ENCODE measurements around the gene CIITA. TPM values are rescaled to one million over a fixed set of nuclear protein-coding genes. Genes with fewer than 3 reads are reported as not detected.
A peak's percentile ranks its signal among the peaks of the same experiment; 100 is the strongest.

Gene CIITA
- total RNA-seq, 1 donor from 2014 or later: 1.0 TPM

GRCh38 chr16:10972819-10973464 is 95.9 kb downstream of the CIITA start:
- Histone ChIP-seq H3K9ac (ENCODE audit: low read depth in 1 of 3, low read length in 3 of 3) (no peak overlapping the region), H3K36me3 (ENCODE audit: control insufficient read depth in 3 of 3, insufficient read depth in 3 of 3, low read length in 3 of 3) (peaks cover 23 to 29% (median 25%) of the 10 kb centered on the region in 3 donors), H3K4me1 (ENCODE audit: control insufficient read depth in 3 of 3, insufficient read depth in 3 of 3, low read length in 3 of 3) (peaks cover 8 to 14% (median 11%) of the 10 kb centered on the region in 3 donors), H3K27ac (ENCODE audit: low read depth, low read length) (no peak overlapping the region), H3K9me3 (ENCODE audit: control insufficient read depth in 3 of 3, low read length in 3 of 3) (no peaks in the 10 kb centered on the region), H3K27me3 (ENCODE audit: control insufficient read depth in 3 of 3, insufficient read depth in 3 of 3, low read length in 3 of 3) (no peaks in the 10 kb centered on the region), H3K4me3 (ENCODE audit: low read length in 3 of 3) (no peak overlapping the region)

GRCh38 chr16:10976634-10977033 is 99.6 kb downstream of the CIITA start:
- Histone ChIP-seq H3K36me3 (ENCODE audit: control insufficient read depth in 3 of 3, insufficient read depth in 3 of 3, low read length in 3 of 3) (peaks cover 15 to 24% (median 17%) of the 10 kb centered on the region in 3 donors), H3K9me3 (ENCODE audit: control insufficient read depth in 3 of 3, low read length in 3 of 3) (no peaks in the 10 kb centered on the region), H3K9ac (ENCODE audit: low read depth in 1 of 3, low read length in 3 of 3) (no peak overlapping the region), H3K4me3 (ENCODE audit: low read length in 3 of 3) (no peak overlapping the region), H3K4me1 (ENCODE audit: control insufficient read depth in 3 of 3, insufficient read depth in 3 of 3, low read length in 3 of 3) (peaks cover 13 to 19% (median 14%) of the 10 kb centered on the region in 3 donors), H3K27me3 (ENCODE audit: control insufficient read depth in 3 of 3, insufficient read depth in 3 of 3, low read length in 3 of 3) (no peaks in the 10 kb centered on the region), H3K27ac (ENCODE audit: low read depth, low read length) (no peak overlapping the region)

- Histone ChIP-seq H3K27ac (ENCODE audit: low read depth, low read length) (no peak overlapping the region), H3K4me3 (ENCODE audit: low read length in 3 of 3) (no peak overlapping the region), H3K36me3 (ENCODE audit: control insufficient read depth in 3 of 3, insufficient read depth in 3 of 3, low read length in 3 of 3) (peaks cover 13 to 26% (median 15%) of the 10 kb centered on the region in 3 donors), H3K27me3 (ENCODE audit: control insufficient read depth in 3 of 3, insufficient read depth in 3 of 3, low read length in 3 of 3) (no peaks in the 10 kb centered on the region), H3K9me3 (ENCODE audit: control insufficient read depth in 3 of 3, low read length in 3 of 3) (no peaks in the 10 kb centered on the region), H3K4me1 (ENCODE audit: control insufficient read depth in 3 of 3, insufficient read depth in 3 of 3, low read length in 3 of 3) (peaks cover 6 to 18% (median 9%) of the 10 kb centered on the region in 3 donors), H3K9ac (ENCODE audit: low read depth in 1 of 3, low read length in 3 of 3) (no peak overlapping the region)
Observed at GRCh38 chr16:10978124-10978523, 101.1 kb downstream of the CIITA start.

- Histone ChIP-seq H3K4me1 (ENCODE audit: control insufficient read depth in 3 of 3, insufficient read depth in 3 of 3, low read length in 3 of 3) (peaks cover 6 to 18% (median 9%) of the 10 kb centered on the region in 3 donors), H3K27ac (ENCODE audit: low read depth, low read length) (peak overlapping the region; percentile 64), H3K36me3 (ENCODE audit: control insufficient read depth in 3 of 3, insufficient read depth in 3 of 3, low read length in 3 of 3) (peaks cover 8 to 30% (median 16%) of the 10 kb centered on the region in 3 donors)
Observed at GRCh38 chr16:10978871-10979446, 102.0 kb downstream of the CIITA start.

GRCh38 chr16:10979717-10980601 is 103.0 kb downstream of the CIITA start:
- no peaks in the 10 kb centered on the region for H3K27me3 ChIP-seq (ENCODE audit: control insufficient read depth in 3 of 3, insufficient read depth in 3 of 3, low read length in 3 of 3)
- no peak overlapping the region for H3K4me3 ChIP-seq (ENCODE audit: low read length in 3 of 3)
- peak overlapping the region; percentile 64 for H3K27ac ChIP-seq (ENCODE audit: low read depth, low read length)
- H3K9me3 ChIP-seq (ENCODE audit: control insufficient read depth in 3 of 3, low read length in 3 of 3): no peaks in the 10 kb centered on the region
- peaks cover 7 to 30% (median 16%) of the 10 kb centered on the region in 3 donors for H3K36me3 ChIP-seq (ENCODE audit: control insufficient read depth in 3 of 3, insufficient read depth in 3 of 3, low read length in 3 of 3)
- H3K9ac ChIP-seq (ENCODE audit: low read depth in 1 of 3, low read length in 3 of 3): no peak overlapping the region
- peaks cover 6 to 18% (median 9%) of the 10 kb centered on the region in 3 donors for H3K4me1 ChIP-seq (ENCODE audit: control insufficient read depth in 3 of 3, insufficient read depth in 3 of 3, low read length in 3 of 3)

More at GRCh38 chr16:10978871-10979446, 102.0 kb downstream of the CIITA start:
- Histone ChIP-seq H3K4me3 (ENCODE audit: low read length in 3 of 3) (no peak overlapping the region), H3K9me3 (ENCODE audit: control insufficient read depth in 3 of 3, low read length in 3 of 3) (no peaks in the 10 kb centered on the region), H3K27me3 (ENCODE audit: control insufficient read depth in 3 of 3, insufficient read depth in 3 of 3, low read length in 3 of 3) (no peaks in the 10 kb centered on the region), H3K9ac (ENCODE audit: low read depth in 1 of 3, low read length in 3 of 3) (no peak overlapping the region)

GRCh38 chr16:10980813-10981212 is 103.8 kb downstream of the CIITA start:
- Histone ChIP-seq H3K9me3 (ENCODE audit: control insufficient read depth in 3 of 3, low read length in 3 of 3) (no peaks in the 10 kb centered on the region), H3K27ac (ENCODE audit: low read depth, low read length) (peak overlapping the region; percentile 64), H3K4me3 (ENCODE audit: low read length in 3 of 3) (no peak overlapping the region), H3K4me1 (ENCODE audit: control insufficient read depth in 3 of 3, insufficient read depth in 3 of 3, low read length in 3 of 3) (peaks cover 6 to 18% (median 9%) of the 10 kb centered on the region in 3 donors), H3K36me3 (ENCODE audit: control insufficient read depth in 3 of 3, insufficient read depth in 3 of 3, low read length in 3 of 3) (peaks cover 7 to 30% (median 16%) of the 10 kb centered on the region in 3 donors), H3K27me3 (ENCODE audit: control insufficient read depth in 3 of 3, insufficient read depth in 3 of 3, low read length in 3 of 3) (no peaks in the 10 kb centered on the region), H3K9ac (ENCODE audit: low read depth in 1 of 3, low read length in 3 of 3) (no peak overlapping the region)

GRCh38 chr16:10981697-10982216 is 104.8 kb downstream of the CIITA start:
- peaks cover 7 to 27% (median 16%) of the 10 kb centered on the region in 3 donors for H3K36me3 ChIP-seq (ENCODE audit: control insufficient read depth in 3 of 3, insufficient read depth in 3 of 3, low read length in 3 of 3)
- H3K27me3 ChIP-seq (ENCODE audit: control insufficient read depth in 3 of 3, insufficient read depth in 3 of 3, low read length in 3 of 3): no peaks in the 10 kb centered on the region
- H3K9me3 ChIP-seq (ENCODE audit: control insufficient read depth in 3 of 3, low read length in 3 of 3): no peaks in the 10 kb centered on the region
- no peak overlapping the region for H3K27ac ChIP-seq (ENCODE audit: low read depth, low read length)
- peaks cover 6 to 18% (median 9%) of the 10 kb centered on the region in 3 donors for H3K4me1 ChIP-seq (ENCODE audit: control insufficient read depth in 3 of 3, insufficient read depth in 3 of 3, low read length in 3 of 3)
- no peak overlapping the region for H3K4me3 ChIP-seq (ENCODE audit: low read length in 3 of 3)
- H3K9ac ChIP-seq (ENCODE audit: low read depth in 1 of 3, low read length in 3 of 3): no peak overlapping the region

- Histone ChIP-seq H3K9me3 (ENCODE audit: control insufficient read depth in 3 of 3, low read length in 3 of 3) (no peaks in the 10 kb centered on the region), H3K27ac (ENCODE audit: low read depth, low read length) (no peak overlapping the region), H3K4me3 (ENCODE audit: low read length in 3 of 3) (no peak overlapping the region), H3K27me3 (ENCODE audit: control insufficient read depth in 3 of 3, insufficient read depth in 3 of 3, low read length in 3 of 3) (no peaks in the 10 kb centered on the region), H3K9ac (ENCODE audit: low read depth in 1 of 3, low read length in 3 of 3) (no peak overlapping the region), H3K36me3 (ENCODE audit: control insufficient read depth in 3 of 3, insufficient read depth in 3 of 3, low read length in 3 of 3) (peaks cover 7 to 25% (median 15%) of the 10 kb centered on the region in 3 donors), H3K4me1 (ENCODE audit: control insufficient read depth in 3 of 3, insufficient read depth in 3 of 3, low read length in 3 of 3) (peaks cover 6 to 18% (median 9%) of the 10 kb centered on the region in 3 donors)
Observed at GRCh38 chr16:10982465-10983150, 105.6 kb downstream of the CIITA start.

- no peaks in the 10 kb centered on the region for H3K9me3 ChIP-seq (ENCODE audit: control insufficient read depth in 3 of 3, low read length in 3 of 3)
- H3K36me3 ChIP-seq (ENCODE audit: control insufficient read depth in 3 of 3, insufficient read depth in 3 of 3, low read length in 3 of 3): peaks cover 2 to 23% (median 12%) of the 10 kb centered on the region in 3 donors
- H3K9ac ChIP-seq (ENCODE audit: low read depth in 1 of 3, low read length in 3 of 3): no peak overlapping the region
- no peak overlapping the region for H3K27ac ChIP-seq (ENCODE audit: low read depth, low read length)
- no peaks in the 10 kb centered on the region for H3K27me3 ChIP-seq (ENCODE audit: control insufficient read depth in 3 of 3, insufficient read depth in 3 of 3, low read length in 3 of 3)
- H3K4me3 ChIP-seq (ENCODE audit: low read length in 3 of 3): no peak overlapping the region
- peaks cover 6 to 18% (median 9%) of the 10 kb centered on the region in 3 donors for H3K4me1 ChIP-seq (ENCODE audit: control insufficient read depth in 3 of 3, insufficient read depth in 3 of 3, low read length in 3 of 3)
Observed at GRCh38 chr16:10983159-10983558, 106.2 kb downstream of the CIITA start.

All from skeletal muscle tissue (tissue), 4 donors.